SU-DHL-6 (cell line): ENCODE results near the gene LBHD1.

Experiments
- H2AFZ ChIP-seq: fragments of 200-600 bp; sonication (generic); 2 replicates; pipeline ENCODE4 v1.6.1; 2014; ENCODE audit warnings: low read depth, mild to moderate bottlenecking, moderate library complexity, mixed read lengths, antibody characterized with exemption, low read length; ENCODE audit not compliant: severe bottlenecking
- H3F3A ChIP-seq: fragments of 200-600 bp; shearing (Covaris generic); 2 replicates; pipeline ENCODE4 v1.6.0; 2016; ENCODE audit warnings: antibody characterized with exemption, mild to moderate bottlenecking; ENCODE audit not compliant: insufficient read depth
- H3K27ac ChIP-seq: fragments of 200-600 bp; sonication (generic); 2 replicates; pipeline ENCODE4 v1.5.1; 2016; ENCODE audit warnings: low read depth, mild to moderate bottlenecking, low read length, moderate library complexity, mixed read lengths
- H3K27me3 ChIP-seq: fragments of 200-600 bp; sonication (generic), shearing (Covaris generic); 2 replicates; pipeline ENCODE4 v1.6.0; 2014; ENCODE audit warnings: mild to moderate bottlenecking, low read length
- H3K36me3 ChIP-seq: fragments of 200-600 bp; sonication (generic); 2 replicates; pipeline ENCODE4 v1.6.1; 2014; ENCODE audit warnings: mild to moderate bottlenecking, low read length, mixed read lengths
- H3K4me2 ChIP-seq: fragments of 300-600, 200-600 bp; shearing (Covaris generic), sonication (generic); 2 replicates; pipeline ENCODE4 v1.6.0; 2014; ENCODE audit warnings: low read length, low read depth, mild to moderate bottlenecking; ENCODE audit not compliant: poor library complexity, severe bottlenecking
- H3K4me3 ChIP-seq: fragments of 200-600 bp; sonication (generic); 2 replicates; pipeline ENCODE4 v1.5.1; 2014; ENCODE audit warnings: antibody characterized with exemption, low read length, mild to moderate bottlenecking, mixed read lengths; ENCODE audit not compliant: insufficient read depth, poor library complexity, severe bottlenecking
- H3K79me2 ChIP-seq: fragments of 200-600 bp; sonication (generic); 2 replicates; pipeline ENCODE4 v1.6.1; 2014; ENCODE audit warnings: mild to moderate bottlenecking, low read length, moderate library complexity; ENCODE audit not compliant: insufficient read depth
- H3K9ac ChIP-seq: fragments of 200-600 bp; sonication (generic); 2 replicates; pipeline ENCODE4 v1.7.0; 2014; ENCODE audit warnings: mild to moderate bottlenecking, low read length
- H3K9me2 ChIP-seq: fragments of 200-600 bp; sonication (generic); replicated peaks from 2 replicates; pipeline ENCODE4 v1.6.1; 2014; ENCODE audit warnings: low read length; ENCODE audit not compliant: insufficient read depth
- H3K9me3 ChIP-seq: fragments of 200-600 bp; sonication (generic); 2 replicates; pipeline ENCODE4 v1.6.1; 2014; ENCODE audit warnings: low read length, mixed read lengths; ENCODE audit not compliant: insufficient read depth
- H4K20me1 ChIP-seq: fragments of 200-600 bp; sonication (generic); 2 replicates; pipeline ENCODE4 v1.6.1; 2014; ENCODE audit warnings: low read depth, mild to moderate bottlenecking, antibody characterized with exemption, low read length, moderate library complexity, mixed read lengths
- CTCF ChIP-seq: fragments of 200-600 bp; sonication (generic); IDR thresholded peaks from one replicate; pipeline ENCODE4 v1.5.1; 2017; ENCODE audit warnings: antibody characterized with exemption, mild to moderate bottlenecking, low read length, moderate library complexity; ENCODE audit not compliant: insufficient read depth, poor library complexity, severe bottlenecking
- EZH2phosphoT487 ChIP-seq: fragments of 200-600 bp; sonication (generic), shearing (Covaris generic); conservative IDR thresholded peaks from 2 replicates; pipeline ENCODE4 v1.6.1; 2018; ENCODE audit warnings: mild to moderate bottlenecking, antibody characterized with exemption, low read length, moderate library complexity, mixed read lengths

LBHD1 gene

DNA sequence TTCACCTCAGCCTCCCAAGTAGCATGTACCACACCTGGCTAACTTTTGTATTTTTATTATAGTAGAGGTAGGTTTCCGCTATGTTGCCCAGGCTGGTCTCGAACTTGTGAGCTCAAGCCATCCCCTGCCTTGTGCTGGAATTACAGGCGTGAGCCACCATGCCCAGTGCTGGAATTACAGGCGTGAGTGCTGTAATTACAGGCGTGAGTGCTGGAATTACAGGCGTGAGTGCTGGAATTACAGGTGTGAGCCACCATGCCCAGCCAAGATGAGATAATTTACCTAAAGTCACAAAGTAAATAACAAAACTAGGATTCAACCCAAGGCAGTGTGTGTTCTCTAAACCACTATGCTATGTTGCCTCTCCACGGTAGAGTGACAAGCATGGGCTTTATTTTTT is 10.5 kb upstream of the LBHD1 start:
- no peaks in the 10 kb centered on the region for H3K9me2 ChIP-seq
- no peak overlapping the region for H3K27ac ChIP-seq
- no peak overlapping the region for H3K4me3 ChIP-seq
- H3K79me2 ChIP-seq = peaks cover 12% of the 10 kb centered on the region; the same call in 1 of the 2 replicates
- H4K20me1 ChIP-seq = no peaks in the 10 kb centered on the region
- no peaks in the 10 kb centered on the region for H3K36me3 ChIP-seq
- no peaks in the 10 kb centered on the region for H3K27me3 ChIP-seq
- no peaks in the 10 kb centered on the region for H3K9me3 ChIP-seq
- TF ChIP-seq EZH2phosphoT487 = no peak
- no peak for TF ChIP-seq CTCF
- H3K4me2 ChIP-seq = no peak overlapping the region
- H2AFZ ChIP-seq = no peak overlapping the region
- H3K9ac ChIP-seq = no peak overlapping the region
- peaks cover 10% of the 10 kb centered on the region for H3F3A ChIP-seq

GRCh38 chr11:62680825-62681240 is 8.8 kb upstream of the LBHD1 start:
- Histone ChIP-seq H3K4me2 (peak overlapping the region; percentile 23), H3K9me2 (no peaks in the 10 kb centered on the region), H3K4me3 (no peak overlapping the region), H3K27ac (peak overlapping the region; percentile 41; the same call in 1 of the 2 replicates), H3K36me3 (no peaks in the 10 kb centered on the region), H3K79me2 (peaks cover 12% of the 10 kb centered on the region; the same call in 1 of the 2 replicates), H4K20me1 (no peaks in the 10 kb centered on the region), H3K9me3 (no peaks in the 10 kb centered on the region), H2AFZ (peak overlapping the region; percentile 92), H3K27me3 (no peaks in the 10 kb centered on the region), H3K9ac (no peak overlapping the region), H3F3A (peaks cover 13% of the 10 kb centered on the region)
- no peak for TF ChIP-seq EZH2phosphoT487
- peak; percentile 39 for TF ChIP-seq CTCF

GRCh38 chr11:62678770-62679696 is 7.0 kb upstream of the LBHD1 start, which contains the start of gene UBXN1:
TSS of gene UBXN1 (minus strand) at chr11:62679073. CDS start at chr11:62678923, 150 bp downstream.
- Histone ChIP-seq H2AFZ (peak within 1 kb of the TSS; percentile 57), H3K79me2 (peaks cover 17% of the 10 kb centered on the region; the same call in 1 of the 2 replicates), H3K36me3 (no peaks in the 10 kb centered on the region), H3K27ac (peak within 1 kb of the TSS; percentile 56), H3K4me3 (peak within 1 kb of the TSS; percentile 90), H3K27me3 (no peaks in the 10 kb centered on the region), H4K20me1 (no peaks in the 10 kb centered on the region), H3K9ac (peak within 1 kb of the TSS; percentile 92), H3K9me2 (no peaks in the 10 kb centered on the region), H3F3A (peaks cover 17% of the 10 kb centered on the region), H3K9me3 (no peaks in the 10 kb centered on the region), H3K4me2 (peak within 1 kb of the TSS; percentile 64)
- no peak for TF ChIP-seq EZH2phosphoT487
- no peak for TF ChIP-seq CTCF
